Measurements from ENCODE around the gene GAA. TPM values are rescaled to one million over a fixed set of nuclear protein-coding genes. Genes with fewer than 3 reads are reported as not detected.

GAA gene
- total and polyA plus RNA-seq, 2 of the 4 experiments (the other 2 are of a cell fraction), result 2.2 to 14.8 TPM

DNA sequence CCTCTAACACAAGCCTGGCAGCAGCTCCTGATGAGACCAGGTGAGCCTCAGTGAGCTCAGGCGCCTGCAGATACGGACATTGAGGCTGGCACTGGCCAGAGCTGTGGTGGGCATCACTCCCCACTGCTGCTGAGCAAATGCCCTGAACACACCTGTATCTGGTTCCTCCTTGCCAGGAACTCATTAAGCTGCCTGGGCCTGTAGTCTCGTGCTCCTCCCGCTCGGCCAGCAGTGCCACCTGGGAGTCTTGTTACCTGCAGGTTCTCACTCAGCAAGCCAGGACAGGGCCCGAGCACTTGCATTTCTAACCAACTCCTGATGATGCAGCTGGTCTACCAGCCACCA lies 32.2 kb downstream of the GAA start:
- intact Hi-C loops (cut with micrococcal nuclease), result no loop called here
- in situ Hi-C loops (cut with MboI; ENCODE audit: low sequenced_read_pairs), result no loop called here
- H3K9me3 ChIP-seq (ENCODE audit: control insufficient read depth, insufficient read depth, low read length), result no peaks in the 10 kb centered on the region
- no peak overlapping the region for H3K27ac ChIP-seq (ENCODE audit: insufficient read depth, low read length)
- no peaks in the 10 kb centered on the region for H3K4me1 ChIP-seq (ENCODE audit: control insufficient read depth, insufficient read depth, low read length)
- no peak overlapping the region for H2AK9ac ChIP-seq (replicated peaks; ENCODE audit: low read depth, low read length, poor library complexity)
- H2BK120ac ChIP-seq (ENCODE audit: low read depth, low read length), result no peak overlapping the region
- H3K36me3 ChIP-seq (ENCODE audit: control insufficient read depth, insufficient read depth, low read length), result peaks cover 48% of the 10 kb centered on the region
- H2BK15ac ChIP-seq (ENCODE audit: low read depth, low read length), result no peak overlapping the region
- H2AFZ ChIP-seq (replicated peaks; ENCODE audit: low read length, poor library complexity), result no peak overlapping the region
- H3K27me3 ChIP-seq (ENCODE audit: control insufficient read depth, insufficient read depth, low read length), result 0 out of 2 replicates have a peak, but pooled peaks cover 2% of the 10 kb centered on the region
- no peak overlapping the region for H4K8ac ChIP-seq (ENCODE audit: low read depth in 2 of 2, low read length in 2 of 2)
- H3K9ac ChIP-seq (ENCODE audit: low read depth, low read length), result no peak overlapping the region
- H3K9me1 ChIP-seq (ENCODE audit: insufficient read depth, low read length), result peaks cover 4% of the 10 kb centered on the region; the same call in 1 of the 2 replicates
- no peak overlapping the region for H4K5ac ChIP-seq (ENCODE audit: low read depth, low read length)
- H4K20me1 ChIP-seq (ENCODE audit: insufficient read depth, low read length), result no peaks in the 10 kb centered on the region
- dilution Hi-C loops (cut with HindIII; ENCODE audit: low sequenced_read_pairs, unreplicated experiment), result no loop called here
- no peak overlapping the region for H3K4me3 ChIP-seq (ENCODE audit: insufficient read depth, low read depth, low read length)
- H3K4me2 ChIP-seq (ENCODE audit: low read depth, low read length), result no peak overlapping the region
- no peak overlapping the region for H2BK5ac ChIP-seq (ENCODE audit: low read depth, low read length, poor library complexity, severe bottlenecking)
- H3K23ac ChIP-seq (ENCODE audit: low read depth, low read length), result no peak overlapping the region
- no peak overlapping the region for H3K4ac ChIP-seq (ENCODE audit: low read depth, low read length)
- H3K79me1 ChIP-seq (ENCODE audit: low read depth in 1 of 2, low read length in 2 of 2), result peaks cover 0 to 7% of the 10 kb centered on the region in 2 experiments; a peak in 1 of 4 replicates
- no peak for TF ChIP-seq CHD1 (IDR thresholded peaks at IDR 0.05; ENCODE audit: low read depth, low read length)
- TF ChIP-seq RCOR1 (IDR thresholded peaks at IDR 0.05; ENCODE audit: insufficient replicate concordance, low read length), result no peak
- no peak for TF ChIP-seq CEBPB (IDR thresholded peaks at IDR 0.05; ENCODE audit: low read depth, low read length)
- no peak for TF ChIP-seq POLR2A (IDR thresholded peaks at IDR 0.05; ENCODE audit: low read depth, low read length)
- TF ChIP-seq FOS (IDR thresholded peaks at IDR 0.05; ENCODE audit: low read depth, low read length), result no peak
- no peak for TF ChIP-seq RAD21 (IDR thresholded peaks at IDR 0.05; ENCODE audit: low read length)
- TF ChIP-seq BHLHE40 (IDR thresholded peaks at IDR 0.05; ENCODE audit: low read depth, low read length), result no peak
- TF ChIP-seq, protein P1, sequence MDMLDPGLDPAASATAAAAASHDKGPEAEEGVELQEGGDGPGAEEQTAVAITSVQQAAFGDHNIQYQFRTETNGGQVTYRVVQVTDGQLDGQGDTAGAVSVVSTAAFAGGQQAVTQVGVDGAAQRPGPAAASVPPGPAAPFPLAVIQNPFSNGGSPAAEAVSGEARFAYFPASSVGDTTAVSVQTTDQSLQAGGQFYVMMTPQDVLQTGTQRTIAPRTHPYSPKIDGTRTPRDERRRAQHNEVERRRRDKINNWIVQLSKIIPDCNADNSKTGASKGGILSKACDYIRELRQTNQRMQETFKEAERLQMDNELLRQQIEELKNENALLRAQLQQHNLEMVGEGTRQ (IDR thresholded peaks at IDR 0.05; ENCODE audit: low read depth, low read length), result no peak
- TF ChIP-seq, protein P2, sequence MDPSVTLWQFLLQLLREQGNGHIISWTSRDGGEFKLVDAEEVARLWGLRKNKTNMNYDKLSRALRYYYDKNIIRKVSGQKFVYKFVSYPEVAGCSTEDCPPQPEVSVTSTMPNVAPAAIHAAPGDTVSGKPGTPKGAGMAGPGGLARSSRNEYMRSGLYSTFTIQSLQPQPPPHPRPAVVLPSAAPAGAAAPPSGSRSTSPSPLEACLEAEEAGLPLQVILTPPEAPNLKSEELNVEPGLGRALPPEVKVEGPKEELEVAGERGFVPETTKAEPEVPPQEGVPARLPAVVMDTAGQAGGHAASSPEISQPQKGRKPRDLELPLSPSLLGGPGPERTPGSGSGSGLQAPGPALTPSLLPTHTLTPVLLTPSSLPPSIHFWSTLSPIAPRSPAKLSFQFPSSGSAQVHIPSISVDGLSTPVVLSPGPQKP (IDR thresholded peaks at IDR 0.05; ENCODE audit: borderline replicate concordance, low read depth, low read length), result no peak
- no peak for TF ChIP-seq MAFK (IDR thresholded peaks at IDR 0.05; ENCODE audit: low read depth, low read length)
- TF ChIP-seq SMC3 (IDR thresholded peaks at IDR 0.05; ENCODE audit: low read depth, low read length), result no peak
- TF ChIP-seq, protein P3, sequence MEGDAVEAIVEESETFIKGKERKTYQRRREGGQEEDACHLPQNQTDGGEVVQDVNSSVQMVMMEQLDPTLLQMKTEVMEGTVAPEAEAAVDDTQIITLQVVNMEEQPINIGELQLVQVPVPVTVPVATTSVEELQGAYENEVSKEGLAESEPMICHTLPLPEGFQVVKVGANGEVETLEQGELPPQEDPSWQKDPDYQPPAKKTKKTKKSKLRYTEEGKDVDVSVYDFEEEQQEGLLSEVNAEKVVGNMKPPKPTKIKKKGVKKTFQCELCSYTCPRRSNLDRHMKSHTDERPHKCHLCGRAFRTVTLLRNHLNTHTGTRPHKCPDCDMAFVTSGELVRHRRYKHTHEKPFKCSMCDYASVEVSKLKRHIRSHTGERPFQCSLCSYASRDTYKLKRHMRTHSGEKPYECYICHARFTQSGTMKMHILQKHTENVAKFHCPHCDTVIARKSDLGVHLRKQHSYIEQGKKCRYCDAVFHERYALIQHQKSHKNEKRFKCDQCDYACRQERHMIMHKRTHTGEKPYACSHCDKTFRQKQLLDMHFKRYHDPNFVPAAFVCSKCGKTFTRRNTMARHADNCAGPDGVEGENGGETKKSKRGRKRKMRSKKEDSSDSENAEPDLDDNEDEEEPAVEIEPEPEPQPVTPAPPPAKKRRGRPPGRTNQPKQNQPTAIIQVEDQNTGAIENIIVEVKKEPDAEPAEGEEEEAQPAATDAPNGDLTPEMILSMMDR (conservative IDR thresholded peaks at IDR 0.05; ENCODE audit: low read depth, low read length), result no peak
- no peak for TF ChIP-seq RFX5 (IDR thresholded peaks at IDR 0.05; ENCODE audit: low read depth, low read length)
- no peak for TF ChIP-seq MXI1 (IDR thresholded peaks at IDR 0.05; ENCODE audit: borderline replicate concordance, low read depth, low read length)
- TF ChIP-seq MAZ (IDR thresholded peaks at IDR 0.05; ENCODE audit: borderline replicate concordance, low read depth, low read length), result no peak
- no peak for TF ChIP-seq NFE2L2 (IDR thresholded peaks at IDR 0.05; ENCODE audit: low read depth, low read length)
- H3K56ac ChIP-seq (ENCODE audit: extremely low read depth, insufficient read depth, low read length), result no peak overlapping the region
- DNase-seq (no peak), ATAC-seq (ENCODE audit: low read depth) (no peak)
- 98% methylated on average over 6 of the region's 6 CpGs; no CpG with 5 or more reads in 1 of the 2 experiments for WGBS, 2 experiments (ENCODE audit: extremely low coverage in 2 of 2, insufficient read length in 1 of 2)
- ChIA-PET POLR2A (ENCODE audit: unreplicated experiment) (interaction anchor here (0.6 kb wide), 1 partner anchor 266 kb away, joined by 3 read pairs; no protein-coding TSS in a partner anchor), CTCF (no interaction called here)
- H3K18ac ChIP-seq (ENCODE audit: low read depth, low read length), result no peak overlapping the region
- no peak overlapping the region for H2AK5ac ChIP-seq (ENCODE audit: low read depth, low read length)
- H2BK20ac ChIP-seq (ENCODE audit: low read depth, low read length), result no peak overlapping the region
- no peak overlapping the region for H3K14ac ChIP-seq (replicated peaks; ENCODE audit: low read depth, low read length)
- no TSS peak for BruUV-seq (replicated peaks)
- no peak overlapping the region for H4K91ac ChIP-seq (ENCODE audit: insufficient read depth, low read depth, low read length)
